GM23338 (cell line): Measurements from ENCODE around the gene GNB1.

Experiments
- EZH2 ChIP-seq: fragments of 200-600 bp; sonication (generic); IDR thresholded peaks from one replicate; pipeline ENCODE4 v1.8.0; 2017; ENCODE audit warnings: antibody characterized with exemption, mild to moderate bottlenecking, low read depth; ENCODE audit not compliant: unreplicated experiment
- EZH2phosphoT487 ChIP-seq: fragments of 200-600 bp; sonication (generic); IDR thresholded peaks from one replicate; pipeline ENCODE4 v1.8.1; 2018; ENCODE audit warnings: antibody characterized with exemption; ENCODE audit not compliant: unreplicated experiment
- POLR2AphosphoS5 ChIP-seq: IDR thresholded peaks from 2 replicates; pipeline ENCODE4 v1.6.1; 2016; ENCODE audit warnings: antibody characterized with exemption, low read depth
- TF ChIP-seq, protein P1 (sequence below), 2 experiments: fragments of 200-600 bp in 1 of 2; sonication (generic) in 1 of 2; conservative IDR thresholded peaks; 2 replicates each; pipeline versions ENCODE4 v1.5.1 to v1.6.1; 2016 to 2017; ENCODE audit warnings: antibody characterized with exemption in 2 of 2, low read depth in 2 of 2, mild to moderate bottlenecking in 2 of 2, moderate library complexity in 1 of 2
- TF ChIP-seq, protein P2 (sequence below): IDR thresholded peaks from one replicate; pipeline ENCODE4 v1.6.1; 2018; ENCODE audit warnings: antibody characterized with exemption; ENCODE audit not compliant: unreplicated experiment
- TF ChIP-seq, protein P3 (sequence below): IDR thresholded peaks from 2 replicates; pipeline ENCODE4 v1.6.1; 2016; ENCODE audit warnings: antibody characterized with exemption

DNA sequence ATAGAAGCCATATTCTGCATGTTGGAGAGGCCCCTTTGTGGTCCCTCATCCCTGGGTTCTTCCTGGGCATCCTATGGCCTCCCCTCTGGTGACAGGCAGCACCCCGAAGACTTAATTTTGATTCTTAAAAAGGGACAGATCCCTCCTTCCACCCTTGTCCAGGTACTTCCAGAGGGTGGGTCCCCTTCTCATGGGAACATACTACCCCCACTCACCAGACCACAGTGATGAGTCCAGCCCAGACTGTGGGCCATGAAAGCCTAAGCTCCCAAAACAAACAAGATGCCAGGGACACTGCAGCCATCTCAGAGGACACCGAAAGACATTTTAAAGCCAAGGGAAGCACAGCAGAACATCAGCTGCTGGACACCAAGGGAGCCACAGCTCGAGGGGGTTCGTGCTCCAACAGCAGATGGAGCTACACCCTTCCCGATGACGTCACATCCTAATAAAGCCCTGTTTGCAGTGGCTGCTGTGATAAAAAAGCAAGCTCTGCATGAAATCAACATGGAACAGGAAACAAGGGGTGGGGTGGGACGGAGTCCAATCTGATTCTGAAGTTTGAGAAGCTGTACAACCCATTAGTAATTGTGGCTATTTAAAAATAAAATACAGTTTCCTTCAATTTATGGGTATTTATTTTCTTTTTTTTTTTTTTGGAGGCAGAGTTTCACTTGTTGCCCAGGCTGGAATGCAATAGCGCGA is 32.4 kb downstream of the GNB1 start:
- TF ChIP-seq, protein P1, sequence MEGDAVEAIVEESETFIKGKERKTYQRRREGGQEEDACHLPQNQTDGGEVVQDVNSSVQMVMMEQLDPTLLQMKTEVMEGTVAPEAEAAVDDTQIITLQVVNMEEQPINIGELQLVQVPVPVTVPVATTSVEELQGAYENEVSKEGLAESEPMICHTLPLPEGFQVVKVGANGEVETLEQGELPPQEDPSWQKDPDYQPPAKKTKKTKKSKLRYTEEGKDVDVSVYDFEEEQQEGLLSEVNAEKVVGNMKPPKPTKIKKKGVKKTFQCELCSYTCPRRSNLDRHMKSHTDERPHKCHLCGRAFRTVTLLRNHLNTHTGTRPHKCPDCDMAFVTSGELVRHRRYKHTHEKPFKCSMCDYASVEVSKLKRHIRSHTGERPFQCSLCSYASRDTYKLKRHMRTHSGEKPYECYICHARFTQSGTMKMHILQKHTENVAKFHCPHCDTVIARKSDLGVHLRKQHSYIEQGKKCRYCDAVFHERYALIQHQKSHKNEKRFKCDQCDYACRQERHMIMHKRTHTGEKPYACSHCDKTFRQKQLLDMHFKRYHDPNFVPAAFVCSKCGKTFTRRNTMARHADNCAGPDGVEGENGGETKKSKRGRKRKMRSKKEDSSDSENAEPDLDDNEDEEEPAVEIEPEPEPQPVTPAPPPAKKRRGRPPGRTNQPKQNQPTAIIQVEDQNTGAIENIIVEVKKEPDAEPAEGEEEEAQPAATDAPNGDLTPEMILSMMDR (conservative IDR thresholded peaks at IDR 0.05; ENCODE audit: low read depth in 2 of 2) = peak; percentile 38 to 58; a peak in 3 of 4 replicates
- TF ChIP-seq EZH2phosphoT487 = no peak
- TF ChIP-seq, protein P2, sequence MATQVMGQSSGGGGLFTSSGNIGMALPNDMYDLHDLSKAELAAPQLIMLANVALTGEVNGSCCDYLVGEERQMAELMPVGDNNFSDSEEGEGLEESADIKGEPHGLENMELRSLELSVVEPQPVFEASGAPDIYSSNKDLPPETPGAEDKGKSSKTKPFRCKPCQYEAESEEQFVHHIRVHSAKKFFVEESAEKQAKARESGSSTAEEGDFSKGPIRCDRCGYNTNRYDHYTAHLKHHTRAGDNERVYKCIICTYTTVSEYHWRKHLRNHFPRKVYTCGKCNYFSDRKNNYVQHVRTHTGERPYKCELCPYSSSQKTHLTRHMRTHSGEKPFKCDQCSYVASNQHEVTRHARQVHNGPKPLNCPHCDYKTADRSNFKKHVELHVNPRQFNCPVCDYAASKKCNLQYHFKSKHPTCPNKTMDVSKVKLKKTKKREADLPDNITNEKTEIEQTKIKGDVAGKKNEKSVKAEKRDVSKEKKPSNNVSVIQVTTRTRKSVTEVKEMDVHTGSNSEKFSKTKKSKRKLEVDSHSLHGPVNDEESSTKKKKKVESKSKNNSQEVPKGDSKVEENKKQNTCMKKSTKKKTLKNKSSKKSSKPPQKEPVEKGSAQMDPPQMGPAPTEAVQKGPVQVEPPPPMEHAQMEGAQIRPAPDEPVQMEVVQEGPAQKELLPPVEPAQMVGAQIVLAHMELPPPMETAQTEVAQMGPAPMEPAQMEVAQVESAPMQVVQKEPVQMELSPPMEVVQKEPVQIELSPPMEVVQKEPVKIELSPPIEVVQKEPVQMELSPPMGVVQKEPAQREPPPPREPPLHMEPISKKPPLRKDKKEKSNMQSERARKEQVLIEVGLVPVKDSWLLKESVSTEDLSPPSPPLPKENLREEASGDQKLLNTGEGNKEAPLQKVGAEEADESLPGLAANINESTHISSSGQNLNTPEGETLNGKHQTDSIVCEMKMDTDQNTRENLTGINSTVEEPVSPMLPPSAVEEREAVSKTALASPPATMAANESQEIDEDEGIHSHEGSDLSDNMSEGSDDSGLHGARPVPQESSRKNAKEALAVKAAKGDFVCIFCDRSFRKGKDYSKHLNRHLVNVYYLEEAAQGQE = no peak
- TF ChIP-seq EZH2 = no peak
- TF ChIP-seq, protein P3, sequence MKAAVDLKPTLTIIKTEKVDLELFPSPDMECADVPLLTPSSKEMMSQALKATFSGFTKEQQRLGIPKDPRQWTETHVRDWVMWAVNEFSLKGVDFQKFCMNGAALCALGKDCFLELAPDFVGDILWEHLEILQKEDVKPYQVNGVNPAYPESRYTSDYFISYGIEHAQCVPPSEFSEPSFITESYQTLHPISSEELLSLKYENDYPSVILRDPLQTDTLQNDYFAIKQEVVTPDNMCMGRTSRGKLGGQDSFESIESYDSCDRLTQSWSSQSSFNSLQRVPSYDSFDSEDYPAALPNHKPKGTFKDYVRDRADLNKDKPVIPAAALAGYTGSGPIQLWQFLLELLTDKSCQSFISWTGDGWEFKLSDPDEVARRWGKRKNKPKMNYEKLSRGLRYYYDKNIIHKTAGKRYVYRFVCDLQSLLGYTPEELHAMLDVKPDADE = no peak
- TF ChIP-seq POLR2AphosphoS5 = no peak
